ENCODE data around the gene ADAMTSL1. TPM values are rescaled to one million over a fixed set of nuclear protein-coding genes. Genes with fewer than 3 reads are reported as not detected.

The ADAMTSL1 gene
- total and polyA plus RNA-seq, 9 of the 15 experiments (the other 6 are each of a cell fraction or from before 2014, with no cell fraction given), result 0.01 TPM; not detected in 8

DNA sequence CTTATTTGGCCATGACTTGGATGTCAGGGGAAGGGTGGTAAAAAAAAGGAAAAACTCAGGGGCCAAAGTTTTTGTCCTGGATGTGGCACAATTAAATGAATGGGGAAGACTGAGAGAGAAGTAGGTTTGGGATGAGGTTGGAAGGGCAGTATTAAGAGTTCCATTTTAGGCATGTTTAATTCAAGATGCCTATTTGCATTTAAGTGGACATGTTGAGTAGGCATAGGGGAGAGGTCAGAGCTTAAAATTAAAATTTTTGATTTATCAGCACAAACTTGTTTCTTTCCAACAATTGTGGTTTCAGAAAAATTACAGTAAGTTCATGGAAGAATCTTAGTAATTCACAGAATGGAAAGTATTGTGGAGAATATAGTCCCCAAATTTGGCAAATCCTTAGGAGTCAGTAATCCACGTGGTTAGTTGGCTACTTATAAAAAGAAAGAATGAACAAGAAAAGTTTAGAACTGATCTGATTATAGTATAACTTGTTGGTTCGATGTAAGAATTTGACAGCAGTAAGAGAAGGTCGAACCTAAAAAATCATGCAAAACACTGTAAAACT is 293.1 kb downstream of the ADAMTSL1 start:
- Histone ChIP-seq H3K4me1 (replicated peaks in 1 of 2; ENCODE audit: control insufficient read depth in 2 of 2, insufficient read depth in 2 of 2, low read length in 2 of 2) (no peaks in the 10 kb centered on the region), H3K4me2 (ENCODE audit: insufficient read depth, low read length) (no peak overlapping the region), H3K36me3 (ENCODE audit: control insufficient read depth, insufficient read depth, low read length) (no peaks in the 10 kb centered on the region), H3K9me3 (replicated peaks; ENCODE audit: control insufficient read depth, insufficient read depth, low read depth, low read length) (no peaks in the 10 kb centered on the region), H2AFZ (ENCODE audit: low read depth, low read length) (no peak overlapping the region), H3K9ac (ENCODE audit: insufficient read depth in 1 of 2, low read depth in 2 of 2, low read length in 2 of 2) (no peak overlapping the region), H3K9me1 (ENCODE audit: control insufficient read depth, insufficient read depth, low read length) (no peaks in the 10 kb centered on the region), H3K4me3 (no peak overlapping the region), H3K27me3 (ENCODE audit: control insufficient read depth in 2 of 2, insufficient read depth in 2 of 2, low read length in 2 of 2) (no peaks in the 10 kb centered on the region), H3K27ac (ENCODE audit: extremely low read depth, low read depth, low read length) (no peak overlapping the region), H4K20me1 (replicated peaks; ENCODE audit: control insufficient read depth, insufficient read depth, low read length) (no peaks in the 10 kb centered on the region), H3K79me2 (ENCODE audit: control insufficient read depth, insufficient read depth, low read length) (no peaks in the 10 kb centered on the region)
- intact Hi-C loops (cut with micrococcal nuclease) (no loop called here), in situ Hi-C loops (cut with MboI) (no loop called here)
- no peak for ATAC-seq
- no peak for FAIRE-seq
- DNase-seq (ENCODE audit: extremely low read depth in 1 of 4, low spot score in 3 of 4), result no peak
- 2% methylated on average over 3 of the region's 3 CpGs for WGBS (ENCODE audit: insufficient coverage, low coverage, missing lambda C conversion rate)
- POLR2A ChIA-PET, result no interaction called here
- TF ChIP-seq CBFA2T3 (IDR thresholded peaks at IDR 0.05) (no peak), SMAD1 (IDR thresholded peaks at IDR 0.05; ENCODE audit: low read depth, low read length, partially characterized antibody) (no peak), ZNF699 (CRISPR knock-in tag; IDR thresholded peaks at IDR 0.05; ENCODE audit: insufficient replicate concordance) (no peak), MEF2A (IDR thresholded peaks at IDR 0.05; ENCODE audit: control insufficient read depth, low read depth, low read length) (no peak), CCNT2 (IDR thresholded peaks at IDR 0.05; ENCODE audit: borderline replicate concordance, extremely low read depth, insufficient read length, low read depth, low read length) (no peak), RBM15 (IDR thresholded peaks at IDR 0.05; ENCODE audit: insufficient read depth, low read length) (no peak), ZNF133 (CRISPR knock-in tag; IDR thresholded peaks at IDR 0.05) (no peak), ZNF217 (CRISPR knock-in tag; IDR thresholded peaks at IDR 0.05) (no peak), RBBP5 (IDR thresholded peaks at IDR 0.05; ENCODE audit: borderline replicate concordance, insufficient read depth, low read length, poor library complexity, severe bottlenecking) (no peak), TEAD2 (tag; IDR thresholded peaks at IDR 0.05) (no peak), ESRRA (IDR thresholded peaks at IDR 0.05; ENCODE audit: borderline replicate concordance, low read depth) (no peak), ZNF77 (CRISPR knock-in tag; IDR thresholded peaks at IDR 0.05) (no peak), TSC22D4 (tag; IDR thresholded peaks at IDR 0.05) (no peak), ZNF175 (CRISPR knock-in tag; IDR thresholded peaks at IDR 0.05; ENCODE audit: low read depth) (no peak), KHSRP (IDR thresholded peaks at IDR 0.05) (no peak), SPI1 (IDR thresholded peaks at IDR 0.05; ENCODE audit: borderline replicate concordance, low read depth, low read length) (no peak), MAFK (IDR thresholded peaks at IDR 0.05; ENCODE audit: low read length) (no peak)
- TF ChIP-seq, protein P1, sequence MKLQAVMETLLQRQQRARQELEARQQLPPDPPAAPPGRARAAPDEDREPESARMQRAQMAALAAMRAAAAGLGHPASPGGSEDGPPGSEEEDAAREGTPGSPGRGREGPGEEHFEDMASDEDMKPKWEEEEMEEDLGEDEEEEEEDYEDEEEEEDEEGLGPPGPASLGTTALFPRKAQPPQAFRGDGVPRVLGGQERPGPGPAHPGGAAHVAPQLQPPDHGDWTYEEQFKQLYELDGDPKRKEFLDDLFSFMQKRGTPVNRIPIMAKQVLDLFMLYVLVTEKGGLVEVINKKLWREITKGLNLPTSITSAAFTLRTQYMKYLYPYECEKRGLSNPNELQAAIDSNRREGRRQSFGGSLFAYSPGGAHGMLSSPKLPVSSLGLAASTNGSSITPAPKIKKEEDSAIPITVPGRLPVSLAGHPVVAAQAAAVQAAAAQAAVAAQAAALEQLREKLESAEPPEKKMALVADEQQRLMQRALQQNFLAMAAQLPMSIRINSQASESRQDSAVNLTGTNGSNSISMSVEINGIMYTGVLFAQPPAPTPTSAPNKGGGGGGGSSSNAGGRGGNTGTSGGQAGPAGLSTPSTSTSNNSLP (IDR thresholded peaks at IDR 0.05; ENCODE audit: borderline replicate concordance, low read depth, low read length), result no peak
- TF ChIP-seq, protein P2, sequence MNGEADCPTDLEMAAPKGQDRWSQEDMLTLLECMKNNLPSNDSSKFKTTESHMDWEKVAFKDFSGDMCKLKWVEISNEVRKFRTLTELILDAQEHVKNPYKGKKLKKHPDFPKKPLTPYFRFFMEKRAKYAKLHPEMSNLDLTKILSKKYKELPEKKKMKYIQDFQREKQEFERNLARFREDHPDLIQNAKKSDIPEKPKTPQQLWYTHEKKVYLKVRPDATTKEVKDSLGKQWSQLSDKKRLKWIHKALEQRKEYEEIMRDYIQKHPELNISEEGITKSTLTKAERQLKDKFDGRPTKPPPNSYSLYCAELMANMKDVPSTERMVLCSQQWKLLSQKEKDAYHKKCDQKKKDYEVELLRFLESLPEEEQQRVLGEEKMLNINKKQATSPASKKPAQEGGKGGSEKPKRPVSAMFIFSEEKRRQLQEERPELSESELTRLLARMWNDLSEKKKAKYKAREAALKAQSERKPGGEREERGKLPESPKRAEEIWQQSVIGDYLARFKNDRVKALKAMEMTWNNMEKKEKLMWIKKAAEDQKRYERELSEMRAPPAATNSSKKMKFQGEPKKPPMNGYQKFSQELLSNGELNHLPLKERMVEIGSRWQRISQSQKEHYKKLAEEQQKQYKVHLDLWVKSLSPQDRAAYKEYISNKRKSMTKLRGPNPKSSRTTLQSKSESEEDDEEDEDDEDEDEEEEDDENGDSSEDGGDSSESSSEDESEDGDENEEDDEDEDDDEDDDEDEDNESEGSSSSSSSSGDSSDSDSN (IDR thresholded peaks at IDR 0.05; ENCODE audit: borderline replicate concordance in 1 of 2, low read depth in 2 of 2, low read length in 2 of 2), result no peak
- TF ChIP-seq, protein P3, sequence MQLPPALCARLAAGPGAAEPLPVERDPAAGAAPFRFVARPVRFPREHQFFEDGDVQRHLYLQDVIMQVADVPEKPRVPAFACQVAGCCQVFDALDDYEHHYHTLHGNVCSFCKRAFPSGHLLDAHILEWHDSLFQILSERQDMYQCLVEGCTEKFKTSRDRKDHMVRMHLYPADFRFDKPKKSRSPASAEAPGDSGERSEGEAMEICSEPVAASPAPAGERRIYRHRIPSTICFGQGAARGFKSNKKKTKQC (CRISPR knock-in tag; IDR thresholded peaks at IDR 0.05), result no peak
- CTCF ChIA-PET (ENCODE audit: low intra/inter-chr PET ratio), result no interaction called here
- no TSS peak for BruUV-seq (replicated peaks)

Data from K562 (cell line).